Measurements from ENCODE around the gene PPP1R10. TPM values are rescaled to one million over a fixed set of nuclear protein-coding genes. Genes with fewer than 3 reads are reported as not detected.
A peak's percentile ranks its signal among the peaks of the same experiment; 100 is the strongest.

The PPP1R10 gene
- total and polyA plus RNA-seq, 2 of the 13 experiments (the other 11 are each of a cell fraction or from before 2014, with no cell fraction given) = 26.3 to 38.4 TPM

- no peak for TF ChIP-seq RERE (CRISPR knock-in tag; IDR thresholded peaks at IDR 0.05; ENCODE audit: low read depth)
- no peak for TF ChIP-seq ZSCAN25 (CRISPR knock-in tag; IDR thresholded peaks at IDR 0.05)
- TF ChIP-seq SOX5 (CRISPR knock-in tag; IDR thresholded peaks at IDR 0.05; ENCODE audit: borderline replicate concordance) = no peak; the same call in none of the 2 replicates
- peak; percentile 88 for TF ChIP-seq KAT8 (CRISPR knock-in tag; IDR thresholded peaks at IDR 0.05)
- TF ChIP-seq NR2F6 (IDR thresholded peaks at IDR 0.05) = peak; percentile 33; the same call in 1 of the 2 replicates
- 0 out of 2 replicates have a peak, but pooled peaks have one; percentile 8 for TF ChIP-seq NR2F6 (CRISPR knock-in tag; IDR thresholded peaks at IDR 0.05)
- no peak for TF ChIP-seq PPARG (CRISPR knock-in tag; conservative IDR thresholded peaks at IDR 0.05)
- peak; percentile 43; the same call in 1 of the 2 replicates for TF ChIP-seq NCOR1 (IDR thresholded peaks at IDR 0.05; ENCODE audit: borderline replicate concordance, low read length)
- TF ChIP-seq ZNF597 (CRISPR knock-in tag; IDR thresholded peaks at IDR 0.05) = no peak
- TF ChIP-seq MTERF4 (CRISPR knock-in tag; IDR thresholded peaks at IDR 0.05) = peak; percentile 90
- no peak for TF ChIP-seq ZNF879 (CRISPR knock-in tag; IDR thresholded peaks at IDR 0.05)
- TF ChIP-seq NFE2 (CRISPR knock-in tag; IDR thresholded peaks at IDR 0.05) = no peak
- no peak for TF ChIP-seq ZNF276 (CRISPR knock-in tag; IDR thresholded peaks at IDR 0.05; ENCODE audit: low read depth)
- TF ChIP-seq TFDP2 (CRISPR knock-in tag; IDR thresholded peaks at IDR 0.05) = peak; percentile 43; the same call in 1 of the 2 replicates
- no peak for TF ChIP-seq ZNF629 (CRISPR knock-in tag; conservative IDR thresholded peaks at IDR 0.05)
- TF ChIP-seq TSC22D2 (CRISPR knock-in tag; IDR thresholded peaks at IDR 0.05; ENCODE audit: borderline replicate concordance) = no peak
- TF ChIP-seq MEIS1 (CRISPR knock-in tag; IDR thresholded peaks at IDR 0.05; ENCODE audit: borderline replicate concordance) = no peak; the same call in 1 of the 2 replicates
- no peak for TF ChIP-seq SMARCC2 (IDR thresholded peaks at IDR 0.05)
- no peak; the same call in 1 of the 2 replicates for TF ChIP-seq KDM2A (CRISPR knock-in tag; IDR thresholded peaks at IDR 0.05; ENCODE audit: borderline replicate concordance, low read depth)
- TF ChIP-seq ZNF24 (IDR thresholded peaks at IDR 0.05) = no peak
These were observed 674 bp upstream of the PPP1R10 start, which contains the start of gene MRPS18B (continued) for GRCh38 chr6:30617565-30618269.
